Measurements from ENCODE around the gene EXOC4.
"Not testable (repeated sequence)": the region's sequence is repeated elsewhere in the genome, so short reads cannot be mapped to it uniquely, and the experiment has no call there.

Gene EXOC4

GRCh38 chr7:133633055-133633454 lies 380.2 kb downstream of the EXOC4 start:
- peak; percentile 16 for DNase-seq (ENCODE audit: low spot score)

DNA sequence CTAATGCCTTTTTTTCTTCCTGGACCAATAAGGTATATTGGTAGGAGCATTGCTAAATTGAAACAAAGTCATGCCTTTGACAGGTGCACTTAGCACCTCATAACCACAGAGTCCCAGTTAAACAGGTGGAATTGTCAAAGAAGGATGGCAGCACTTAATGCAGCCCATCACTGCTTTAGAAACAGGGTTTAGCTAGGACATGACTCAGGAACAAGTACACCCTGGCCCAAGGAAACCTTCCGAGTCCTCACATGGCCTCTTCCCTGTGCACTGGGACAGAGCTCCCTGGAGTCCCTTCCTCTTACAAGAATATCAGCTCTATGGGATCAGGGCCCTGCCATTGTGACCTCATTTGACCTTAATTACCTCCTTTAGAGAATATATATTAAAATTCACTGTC lies 382.7 kb downstream of the EXOC4 start:
- no peak for DNase-seq (ENCODE audit: low spot score)

DNA sequence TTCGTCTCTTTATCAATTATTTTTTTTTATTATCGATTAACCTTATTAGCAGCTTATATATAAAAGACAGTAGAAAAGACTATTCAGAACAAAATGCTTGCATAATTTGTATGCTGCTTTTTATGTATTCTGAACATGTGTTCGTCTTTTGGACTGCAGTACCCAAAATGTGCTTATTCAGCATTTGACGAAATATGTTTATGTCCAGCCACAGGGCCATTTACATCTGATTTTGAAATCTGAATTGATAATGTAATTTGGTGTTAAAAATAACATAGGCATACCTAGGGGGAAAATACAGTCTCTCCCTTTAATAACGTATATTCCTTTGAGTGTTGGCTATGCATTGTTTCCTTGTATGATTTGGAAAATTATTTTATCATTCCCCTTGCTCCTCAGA lies 386.0 kb downstream of the EXOC4 start:
- DNase-seq (ENCODE audit: low spot score): no peak

DNA sequence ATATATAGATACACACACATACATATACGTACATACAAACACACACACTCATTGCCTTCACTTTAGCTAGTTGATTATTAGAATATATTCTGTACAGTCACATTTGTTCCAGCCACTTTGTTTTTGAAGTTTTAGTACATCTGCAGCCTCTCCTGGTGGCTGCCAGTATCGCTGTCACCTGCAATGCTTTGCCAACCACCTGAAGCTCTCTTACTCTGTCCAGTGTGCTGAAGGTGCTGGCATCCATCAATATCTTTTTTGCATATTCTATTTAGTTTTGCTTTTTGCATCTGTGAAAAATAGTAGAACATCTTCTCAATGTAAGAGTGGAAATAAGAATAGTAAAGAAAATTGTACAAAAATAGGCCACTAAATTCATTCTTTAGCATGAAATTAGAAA lies 388.6 kb downstream of the EXOC4 start:
- DNase-seq (ENCODE audit: low spot score): no peak

- DNase-seq (ENCODE audit: low spot score): no peak
These were observed 390.0 kb downstream of the EXOC4 start for GRCh38 chr7:133642907-133643306.

DNA sequence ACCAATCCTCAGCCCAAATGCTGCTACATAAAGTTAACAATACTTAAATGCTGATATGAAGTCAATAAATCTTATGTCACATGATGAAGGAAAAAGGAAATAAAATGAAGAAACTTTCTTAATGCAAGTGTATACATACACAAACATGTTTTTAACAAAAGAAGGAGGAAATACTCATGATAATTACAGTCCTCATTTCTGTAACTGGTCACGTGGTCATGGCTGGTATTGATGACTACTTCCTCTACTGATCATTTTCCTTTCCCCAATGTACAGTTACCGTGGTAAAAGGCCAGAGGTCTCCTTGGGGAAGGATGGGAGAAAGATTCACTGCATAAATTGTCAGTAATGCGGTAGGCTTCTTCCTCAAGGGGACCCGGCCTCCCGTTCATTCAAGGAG lies 390.8 kb downstream of the EXOC4 start:
- not testable (repeated sequence) for DNase-seq (ENCODE audit: low spot score)

- no peak for DNase-seq (ENCODE audit: low spot score)
These were observed 393.1 kb downstream of the EXOC4 start for GRCh38 chr7:133645884-133646391.

DNA sequence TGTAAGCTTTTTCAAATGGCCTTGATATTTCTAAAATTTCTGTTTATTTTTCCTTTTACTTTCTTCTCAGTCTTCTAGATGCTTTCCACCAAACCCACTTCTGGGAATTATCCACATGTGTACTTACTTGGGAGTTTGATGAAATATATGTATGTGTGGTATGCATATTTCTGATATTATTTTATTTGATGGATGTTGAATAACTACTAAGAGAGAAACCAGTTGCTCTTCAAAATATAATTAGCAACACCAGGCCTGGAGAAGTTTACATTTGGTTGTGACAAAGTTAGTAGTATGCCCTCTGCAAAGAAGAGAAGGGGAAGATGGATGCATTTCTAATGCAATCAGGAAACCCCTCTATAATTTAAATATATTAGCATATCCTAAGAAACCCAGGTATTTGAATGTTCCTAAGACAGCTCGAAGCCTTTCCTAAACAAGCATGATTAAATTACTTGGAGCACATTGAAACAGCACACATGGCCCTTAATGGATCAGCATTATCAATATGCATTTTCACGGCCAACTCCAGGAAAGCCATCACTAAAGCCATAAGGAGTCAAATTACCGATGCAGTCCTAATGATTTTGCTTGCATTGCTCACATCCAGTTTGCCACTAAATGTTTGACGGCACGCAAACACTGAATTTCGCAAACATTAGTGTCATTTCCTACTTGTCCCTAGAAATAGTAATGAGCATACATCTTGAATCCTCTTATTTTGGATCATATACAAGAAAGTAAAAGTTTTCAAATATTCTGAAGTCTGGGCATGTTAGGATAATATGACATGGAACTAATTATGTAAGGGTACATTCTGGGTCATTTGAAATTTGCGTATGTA lies 393.8 kb downstream of the EXOC4 start:
- DNase-seq (ENCODE audit: low spot score): no peak

DNA sequence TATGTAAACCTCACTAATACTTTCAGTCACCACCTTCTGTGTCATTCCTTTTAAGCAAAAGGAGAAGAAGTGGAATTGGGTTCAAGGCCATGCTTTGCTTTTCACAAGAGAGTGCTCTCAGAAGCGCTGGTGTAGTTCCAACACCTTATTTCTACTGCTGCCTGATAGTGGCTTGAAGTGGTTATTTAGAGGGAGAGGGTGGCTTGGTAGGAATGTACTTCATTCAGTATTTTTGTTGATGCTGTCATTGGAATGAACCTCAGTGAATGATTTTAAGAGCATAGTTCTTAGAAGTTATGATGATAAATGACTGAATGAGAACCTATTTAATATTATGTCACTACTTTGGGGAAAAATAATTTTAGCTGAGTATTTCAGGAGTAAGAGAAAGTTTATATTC lies 396.7 kb downstream of the EXOC4 start:
- no peak for DNase-seq (ENCODE audit: low spot score)

GRCh38 chr7:133650069-133650468 lies 397.2 kb downstream of the EXOC4 start:
- no peak for DNase-seq (ENCODE audit: low spot score)

DNA sequence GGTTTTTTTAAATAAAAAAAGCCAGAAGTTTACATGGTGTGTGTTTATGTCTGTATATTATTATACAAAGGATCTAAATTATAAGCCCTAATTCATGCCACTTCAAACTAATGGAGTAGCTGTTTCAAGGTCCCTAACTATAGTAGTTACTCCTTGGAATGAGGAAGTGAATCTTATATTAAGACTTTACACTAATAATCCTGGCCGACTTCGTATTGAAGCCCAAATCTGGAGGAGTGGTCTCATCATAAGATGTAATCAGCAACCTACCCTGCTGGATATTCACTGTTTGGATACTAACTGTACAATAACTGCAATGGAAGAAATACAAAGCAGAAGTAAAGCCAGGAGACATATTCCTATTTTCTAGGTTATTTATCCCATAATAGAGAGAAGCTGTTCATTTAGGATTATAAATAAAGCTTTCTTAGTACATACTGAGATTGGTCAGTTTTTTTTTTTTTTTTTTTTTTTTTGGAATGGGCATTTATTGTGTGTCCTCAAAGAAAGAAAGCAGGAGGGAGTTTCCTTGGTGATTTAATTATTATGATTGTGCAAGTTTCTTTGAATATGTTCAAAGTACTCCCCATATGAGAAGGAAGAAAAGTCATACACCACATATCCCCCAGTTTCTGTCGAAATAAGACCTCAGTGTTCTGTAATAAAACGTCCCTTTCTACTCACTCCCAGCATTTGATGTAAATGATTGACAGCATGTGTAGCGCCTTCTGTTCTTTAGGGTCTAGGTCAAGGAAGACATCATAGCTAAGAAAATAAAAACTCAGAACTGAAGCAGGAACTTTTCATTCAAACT lies 397.8 kb downstream of the EXOC4 start:
- DNase-seq (ENCODE audit: low spot score): no peak

GRCh38 chr7:133652547-133652946 lies 399.7 kb downstream of the EXOC4 start:
- DNase-seq (ENCODE audit: low spot score): no peak

GRCh38 chr7:133654547-133654946 lies 401.7 kb downstream of the EXOC4 start:
- DNase-seq (ENCODE audit: low spot score): no peak

DNA sequence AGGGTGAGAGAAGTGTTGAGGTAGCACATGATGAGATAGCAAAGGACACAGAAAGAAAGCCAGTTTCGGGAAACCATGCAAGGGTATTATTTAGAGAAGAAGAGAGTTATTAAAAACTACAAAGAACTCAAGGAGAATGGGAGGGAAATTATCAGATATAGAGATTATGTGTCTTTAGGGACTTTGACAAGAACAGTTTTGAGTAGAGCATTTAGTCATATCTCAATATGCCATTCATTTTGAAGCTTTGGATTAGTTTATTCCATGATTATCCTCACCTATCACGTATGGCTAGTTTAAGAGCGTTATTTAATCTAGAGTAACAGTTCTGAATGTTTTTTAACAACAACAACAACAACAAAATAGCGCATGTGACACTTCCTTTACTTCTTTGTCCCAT lies 409.4 kb downstream of the EXOC4 start:
- no peak for DNase-seq (ENCODE audit: low spot score)

DNA sequence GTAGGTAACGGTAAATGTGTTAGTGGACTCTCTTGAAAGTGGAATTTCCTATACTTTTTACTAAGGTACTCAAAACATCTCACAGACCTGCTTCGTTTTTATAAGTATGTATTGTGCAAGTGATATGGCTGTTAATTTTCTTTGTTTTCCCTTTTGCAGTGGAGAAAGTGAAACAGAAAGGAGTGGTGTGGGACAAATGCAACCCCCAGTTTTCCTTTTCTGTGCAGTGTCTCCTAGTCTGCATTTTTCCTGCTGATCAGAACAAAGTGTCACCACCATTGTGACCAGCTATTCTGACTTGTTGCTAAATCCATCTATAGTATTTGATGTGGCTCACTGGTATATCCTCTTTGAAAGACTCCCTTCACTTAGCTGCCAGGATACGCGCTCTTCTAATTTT lies 410.0 kb downstream of the EXOC4 start:
- DNase-seq (ENCODE audit: low spot score): no peak

DNA sequence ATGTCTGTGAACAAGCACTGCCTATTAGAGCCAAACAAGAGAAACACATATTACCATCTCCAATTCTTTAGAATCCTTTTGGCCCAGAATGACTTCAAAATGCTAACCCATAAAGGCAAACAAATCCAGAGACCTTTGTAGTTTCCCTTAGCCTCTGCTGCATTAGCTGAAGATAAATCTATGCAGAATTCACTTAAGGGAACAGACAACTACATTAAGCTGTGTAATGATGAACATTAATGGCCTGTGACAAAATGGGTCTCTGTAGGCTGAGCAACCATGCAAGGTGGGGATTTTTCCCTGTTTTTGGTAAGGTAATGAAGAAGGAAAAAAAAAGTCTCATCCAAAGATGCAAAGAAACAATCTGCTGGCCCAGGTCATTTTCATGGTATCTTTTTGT lies 411.6 kb downstream of the EXOC4 start:
- no peak for DNase-seq (ENCODE audit: low spot score)

DNA sequence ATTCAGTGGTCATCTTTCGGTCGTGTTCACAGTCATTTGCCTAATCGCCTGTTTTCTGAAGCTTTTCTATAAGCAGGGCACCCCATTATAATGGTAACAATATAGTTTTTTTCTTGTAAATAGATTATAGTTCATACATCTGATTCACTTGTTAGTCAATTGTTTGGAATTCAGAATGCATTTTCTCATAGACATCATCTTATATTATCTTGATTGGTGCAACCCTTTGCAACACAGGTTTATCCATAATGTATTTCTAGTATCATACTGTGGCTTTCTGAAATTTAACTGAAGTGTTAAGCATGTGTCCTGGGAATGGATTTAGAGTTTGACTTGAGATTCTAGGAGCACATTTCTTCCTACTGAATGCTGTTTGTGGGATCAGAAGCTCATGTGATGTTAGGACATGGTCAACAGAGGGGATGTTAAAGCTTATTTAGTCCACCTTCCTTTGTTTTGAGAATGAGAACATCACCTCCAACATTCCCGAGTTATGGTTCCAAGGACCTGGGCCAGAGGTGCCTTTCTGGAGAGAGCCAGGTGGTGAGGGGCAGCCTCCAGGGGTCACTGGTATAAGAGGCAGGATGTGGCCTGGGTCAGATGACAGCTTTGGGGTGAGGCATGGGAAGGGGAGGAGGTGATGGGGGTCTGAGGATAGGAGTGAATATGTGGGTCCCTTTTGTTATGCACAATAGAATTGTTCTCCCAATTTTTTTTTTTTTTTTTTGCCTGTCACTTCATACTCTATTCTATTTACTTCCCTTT lies 415.6 kb downstream of the EXOC4 start:
- no peak for DNase-seq (ENCODE audit: low spot score)

DNA sequence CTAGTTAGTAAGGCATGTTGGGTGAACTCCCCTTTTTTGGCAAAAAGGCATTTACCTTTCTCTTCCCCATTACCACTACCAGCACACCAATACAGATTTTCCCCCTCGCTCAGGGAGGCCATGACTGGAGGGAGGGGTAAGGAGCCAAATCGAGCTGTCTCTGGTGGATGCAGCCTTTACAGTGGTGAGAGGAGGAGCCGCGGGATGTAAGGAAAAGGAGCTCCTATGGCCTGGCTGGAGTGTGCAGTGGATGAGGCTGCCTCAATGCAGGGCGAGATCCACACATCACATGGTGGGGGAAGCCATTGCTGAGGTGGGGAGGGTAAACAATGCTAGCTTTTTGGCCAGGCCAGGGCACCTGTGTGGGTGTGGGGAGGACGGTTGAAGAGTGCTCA lies 416.2 kb downstream of the EXOC4 start:
- no peak for DNase-seq (ENCODE audit: low spot score)

GRCh38 chr7:133670250-133670649 lies 417.4 kb downstream of the EXOC4 start:
- no peak for DNase-seq (ENCODE audit: low spot score)

GRCh38 chr7:133672866-133673265 lies 420.0 kb downstream of the EXOC4 start:
- no peak for DNase-seq (ENCODE audit: low spot score)

GRCh38 chr7:133674079-133674763 lies 421.3 kb downstream of the EXOC4 start:
- no peak for DNase-seq (ENCODE audit: low spot score)

Data from RKO (cell line).